PC-3 (cell line): ENCODE measurements around the gene SLC25A31. TPM values are rescaled to one million over a fixed set of nuclear protein-coding genes. Genes with fewer than 3 reads are reported as not detected.

ENCODE experiments used
- ATAC-seq: fragments of 200-7000 bp; cut with Tn5 transposase; 2 replicates; pipeline ENCODE4 v1.9.1; 2020; ENCODE audit warnings: mild to moderate bottlenecking, moderate library complexity
- BruUV-seq: library from RNA; stranded (reverse); fragments of 400-500 nt; replicated peaks from 2 replicates; lab custom pipeline; 2021; lab: Mats Ljungman, UMichigan
- CTCF ChIA-PET: fragments of 300-600 bp; sonication (Branson Sonifier 250); formaldehyde crosslinking; loops from one replicate; lab custom pipeline; 2022; ENCODE audit warnings: antibody characterized with exemption; lab: Charles Lee
- POLR2A ChIA-PET: fragments of 300-600 bp; sonication (Branson Sonifier 250); formaldehyde crosslinking; loops from one replicate; lab custom pipeline; 2022; ENCODE audit warnings: antibody characterized with exemption; ENCODE audit not compliant: unreplicated experiment; lab: Charles Lee
- DNase-seq: peaks from one replicate; pipeline ENCODE4 v3.0.0-alpha.2; 2015
- H2AFZ ChIP-seq: fragments of 300-600 bp; sonication (generic); 2 replicates; pipeline ENCODE4 v1.6.0; 2016; ENCODE audit warnings: antibody characterized with exemption, low read length
- H3F3A ChIP-seq: fragments of 300-600 bp; sonication (generic); one replicate; pipeline ENCODE4 v1.6.0; 2017; ENCODE audit warnings: antibody characterized with exemption, low read length, control low read depth, mild to moderate bottlenecking; ENCODE audit not compliant: unreplicated experiment
- H3K27ac ChIP-seq: fragments of 300-600 bp; sonication (generic); 2 replicates; pipeline ENCODE4 v1.5.1; 2016; ENCODE audit warnings: mild to moderate bottlenecking, low read length
- H3K27me3 ChIP-seq: fragments of 300-600 bp; sonication (generic); 2 replicates; pipeline ENCODE4 v1.6.1; 2016; ENCODE audit warnings: low read length, mixed read lengths
- H3K36me3 ChIP-seq: fragments of 300-600 bp; sonication (generic); 2 replicates; pipeline ENCODE4 v1.6.1; 2016; ENCODE audit warnings: low read depth, mixed run types, low read length, mixed read lengths
- H3K4me1 ChIP-seq: fragments of 300-600 bp; sonication (generic); 2 replicates; pipeline ENCODE4 v1.5.1; 2016; ENCODE audit warnings: low read length; ENCODE audit not compliant: insufficient read depth
- H3K4me2 ChIP-seq: fragments of 300-600 bp; sonication (generic); 2 replicates; pipeline ENCODE4 v1.6.0; 2016; ENCODE audit warnings: low read length
- H3K4me3 ChIP-seq: fragments of 300-600 bp; sonication (generic); 2 replicates; pipeline ENCODE4 v1.5.1; 2016; ENCODE audit warnings: mild to moderate bottlenecking, low read length, mixed read lengths
- H3K79me2 ChIP-seq: fragments of 300-600 bp; sonication (generic); 2 replicates; pipeline ENCODE4 v1.6.1; 2017; ENCODE audit warnings: low read length, mixed read lengths
- H3K9ac ChIP-seq: fragments of 300-600 bp; sonication (generic); 2 replicates; pipeline ENCODE4 v1.6.0; 2016; ENCODE audit warnings: mild to moderate bottlenecking, low read length
- H3K9me2 ChIP-seq: fragments of 300-600 bp; sonication (generic); replicated peaks from 2 replicates; pipeline ENCODE4 v1.6.1; 2016; ENCODE audit warnings: mixed run types, low read length, mixed read lengths
- H3K9me3 ChIP-seq: fragments of 300-600 bp; sonication (generic); 2 replicates; pipeline ENCODE4 v1.6.1; 2016; ENCODE audit warnings: low read length, mixed read lengths
- H4K20me1 ChIP-seq: fragments of 300-600 bp; sonication (generic); 2 replicates; pipeline ENCODE4 v1.6.1; 2016; ENCODE audit warnings: low read length, mixed read lengths
- CTCF ChIP-seq: fragments of 300-600 bp; sonication (generic); conservative IDR thresholded peaks from 2 replicates; pipeline ENCODE4 v1.5.1; 2017; ENCODE audit warnings: antibody characterized with exemption, low read depth, mild to moderate bottlenecking, low read length
- EZH2 ChIP-seq: fragments of 300-600 bp; sonication (generic); IDR thresholded peaks from one replicate; pipeline ENCODE4 v1.6.1; 2017; ENCODE audit warnings: antibody characterized with exemption, mild to moderate bottlenecking, low read length; ENCODE audit not compliant: unreplicated experiment
- EZH2phosphoT487 ChIP-seq: fragments of 300-600 bp; sonication (generic); IDR thresholded peaks from 2 replicates; pipeline ENCODE4 v1.6.1; 2018; ENCODE audit warnings: mild to moderate bottlenecking, antibody characterized with exemption, low read length, borderline replicate concordance
- intact Hi-C: fragments of 100-400 bp; cut with micrococcal nuclease; formaldehyde crosslinking; loops from 2 replicates; pipeline ENCODE4 v1.9.0; 2023
- total RNA-seq: library from RNA; depleted of rRNA; stranded (reverse); fragments of >200 nt; gene quantifications from 2 replicates; pipeline ENCODE4 v1.2.3, GENCODE V29; 2014

SLC25A31 gene
- total RNA-seq, 1 experiment from 2014 or later, result not detected

GRCh38 chr4:127741247-127741646 lies 11.0 kb downstream of the SLC25A31 start:
- Histone ChIP-seq H3K4me1 (no peaks in the 10 kb centered on the region), H3K27me3 (no peaks in the 10 kb centered on the region), H3K4me2 (no peak overlapping the region), H3K36me3 (no peaks in the 10 kb centered on the region), H3F3A (no peaks in the 10 kb centered on the region), H3K79me2 (no peaks in the 10 kb centered on the region), H3K9me2 (no peaks in the 10 kb centered on the region), H3K9ac (no peak overlapping the region), H2AFZ (no peak overlapping the region), H3K4me3 (no peak overlapping the region), H3K27ac (no peak overlapping the region), H3K9me3 (no peaks in the 10 kb centered on the region), H4K20me1 (no peaks in the 10 kb centered on the region)
- CTCF ChIA-PET, result no interaction called here
- DNase-seq (no peak), ATAC-seq (no peak)
- no peak for TF ChIP-seq EZH2phosphoT487
- no peak for TF ChIP-seq CTCF
- TF ChIP-seq EZH2, result no peak
- POLR2A ChIA-PET, result no interaction called here
- BruUV-seq, result no TSS peak
- intact Hi-C loops, result no loop called here

GRCh38 chr4:127747883-127748282 lies 17.7 kb downstream of the SLC25A31 start:
- no peaks in the 10 kb centered on the region for H3K27me3 ChIP-seq
- no peak overlapping the region for H3K4me3 ChIP-seq
- DNase-seq (peak; percentile 14), ATAC-seq (no peak)
- H3K4me1 ChIP-seq, result no peaks in the 10 kb centered on the region
- H3K27ac ChIP-seq, result no peak overlapping the region
- no peak overlapping the region for H3K4me2 ChIP-seq
- H3K9me2 ChIP-seq, result no peaks in the 10 kb centered on the region
- no peaks in the 10 kb centered on the region for H3K9me3 ChIP-seq
- CTCF ChIA-PET, result no interaction called here
- H4K20me1 ChIP-seq, result no peaks in the 10 kb centered on the region
- POLR2A ChIA-PET, result no interaction called here
- H3K79me2 ChIP-seq, result no peaks in the 10 kb centered on the region
- no peak overlapping the region for H3K9ac ChIP-seq
- intact Hi-C loops, result no loop called here
- no peak overlapping the region for H2AFZ ChIP-seq
- H3F3A ChIP-seq, result no peaks in the 10 kb centered on the region
- TF ChIP-seq EZH2 (no peak), CTCF (no peak), EZH2phosphoT487 (no peak)
- H3K36me3 ChIP-seq, result no peaks in the 10 kb centered on the region
- BruUV-seq, result no TSS peak

- no peaks in the 10 kb centered on the region for H3K9me3 ChIP-seq
- no peak overlapping the region for H2AFZ ChIP-seq
- ATAC-seq (no peak), DNase-seq (no peak)
- H3K9me2 ChIP-seq, result no peaks in the 10 kb centered on the region
- CTCF ChIA-PET, result no interaction called here
- no peak overlapping the region for H3K4me3 ChIP-seq
- no peak overlapping the region for H3K27ac ChIP-seq
- H3K9ac ChIP-seq, result no peak overlapping the region
- H3K27me3 ChIP-seq, result no peaks in the 10 kb centered on the region
- TF ChIP-seq EZH2 (no peak), EZH2phosphoT487 (no peak), CTCF (no peak)
- no TSS peak for BruUV-seq
- no peaks in the 10 kb centered on the region for H3F3A ChIP-seq
- no peaks in the 10 kb centered on the region for H4K20me1 ChIP-seq
- H3K36me3 ChIP-seq, result no peaks in the 10 kb centered on the region
- no peaks in the 10 kb centered on the region for H3K4me1 ChIP-seq
- no peaks in the 10 kb centered on the region for H3K79me2 ChIP-seq
- intact Hi-C loops, result no loop called here
- H3K4me2 ChIP-seq, result no peak overlapping the region
- POLR2A ChIA-PET, result interaction anchor here (0.7 kb wide), 1 partner anchor 200 kb away, joined by 5 read pairs; no protein-coding TSS in a partner anchor
Observed at GRCh38 chr4:127748957-127749356, 18.8 kb downstream of the SLC25A31 start.
